ENCODE data around the gene CASK.

DNA sequence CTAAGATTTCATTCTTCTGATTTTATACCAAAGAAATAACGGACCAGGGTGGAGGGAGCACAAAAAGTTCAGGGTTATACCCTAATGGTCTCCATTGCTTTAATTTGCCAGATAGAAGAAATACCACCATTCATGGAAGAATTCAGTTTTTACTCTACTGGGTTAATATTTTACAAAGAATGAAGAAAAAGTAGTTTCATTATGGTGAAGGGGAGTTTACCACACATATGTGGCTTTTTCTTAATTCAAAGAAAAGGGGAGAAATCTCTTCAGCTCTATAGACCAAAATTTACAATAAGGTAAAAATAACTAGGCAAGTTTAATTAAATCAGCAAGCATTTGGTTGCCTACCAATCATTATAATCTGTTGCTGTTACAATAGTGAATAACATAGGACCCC lies 37.6 kb downstream of the CASK start:
- no peak for TF ChIP-seq POLR2A (IDR thresholded peaks at IDR 0.05; ENCODE audit: low read depth, low read length)
- no peak for TF ChIP-seq TAF1 (IDR thresholded peaks at IDR 0.05; ENCODE audit: borderline replicate concordance, low read depth, low read length)
- TF ChIP-seq POLR2AphosphoS5 (IDR thresholded peaks at IDR 0.05; ENCODE audit: low read depth, low read length), result no peak
